ENCODE results near the gene MTFR1L. TPM values are rescaled to one million over a fixed set of nuclear protein-coding genes. Genes with fewer than 3 reads are reported as not detected.

The MTFR1L gene
- total and polyA plus RNA-seq, 9 of the 15 experiments (the other 6 are each of a cell fraction or from before 2014, with no cell fraction given) = 41.4 to 98.5 (median 53.7) TPM

- TF ChIP-seq THRB (CRISPR knock-in tag; conservative IDR thresholded peaks at IDR 0.05) (peak; percentile 78), MLLT1 (IDR thresholded peaks at IDR 0.05) (peak; percentile 40 to 61; a peak in 1 of 4 replicates), GTF2E2 (tag; IDR thresholded peaks at IDR 0.05) (peak; percentile 54; the same call in 1 of the 2 replicates), NR2C1 (IDR thresholded peaks at IDR 0.05) (no peak), NR2C1 (tag; IDR thresholded peaks at IDR 0.05) (no peak), HNRNPK (IDR thresholded peaks at IDR 0.05; ENCODE audit: low read depth, low read length, poor library complexity, severe bottlenecking) (no peak), ZNF232 (CRISPR knock-in tag; IDR thresholded peaks at IDR 0.05) (no peak; the same call in 1 of the 2 replicates), HCFC1 (IDR thresholded peaks at IDR 0.05; ENCODE audit: low read depth, low read length) (no peak), EGR1 (conservative IDR thresholded peaks at IDR 0.05) (0 out of 2 replicates have a peak, but pooled peaks have one; percentile 3), SMAD4 (CRISPR knock-in tag; conservative IDR thresholded peaks at IDR 0.05) (0 out of 2 replicates have a peak, but pooled peaks have one; percentile 56), GABPB2 (CRISPR knock-in tag; conservative IDR thresholded peaks at IDR 0.05) (0 out of 2 replicates have a peak, but pooled peaks have one; percentile 18), DACH1 (IDR thresholded peaks at IDR 0.05; ENCODE audit: partially characterized antibody) (no peak), ZNF311 (CRISPR knock-in tag; IDR thresholded peaks at IDR 0.05) (no peak), ILK (tag; IDR thresholded peaks at IDR 0.05; ENCODE audit: borderline replicate concordance, low read depth) (no peak), RNF2 (IDR thresholded peaks at IDR 0.05) (no peak), ZNF395 (CRISPR knock-in tag; IDR thresholded peaks at IDR 0.05) (peak; percentile 76), CAMTA2 (CRISPR knock-in tag; conservative IDR thresholded peaks at IDR 0.05) (no peak), ETS1 (conservative IDR thresholded peaks at IDR 0.05; ENCODE audit: control insufficient read depth, low read depth, low read length) (no peak; the same call in 1 of the 2 replicates), PYGO2 (tag; IDR thresholded peaks at IDR 0.05) (no peak), COPS2 (conservative IDR thresholded peaks at IDR 0.05) (no peak)
Measured at GRCh38 chr1:25820247-25821111, 725 bp downstream of the MTFR1L start (continued).
